T-helper 1 cell (primary cell): ENCODE results near the gene PSMD13.
A peak's percentile ranks its signal among the peaks of the same experiment; 100 is the strongest.
"Not testable (repeated sequence)": the region's sequence is repeated elsewhere in the genome, so short reads cannot be mapped to it uniquely, and the experiment has no call there.

Experiments used
- DNase-seq, 5 donors: peaks; one replicate each; pipeline ENCODE4 v3.0.0-alpha.2; 2012 to 2020
- total RNA-seq, 4 donors: gene quantifications; one replicate each; lab custom pipeline; 2026; lab: John Stamatoyannopoulos, UW

The PSMD13 gene
- 40.7 to 59.9 (median 52.3) reads per million in 4 donors for total RNA-seq

DNA sequence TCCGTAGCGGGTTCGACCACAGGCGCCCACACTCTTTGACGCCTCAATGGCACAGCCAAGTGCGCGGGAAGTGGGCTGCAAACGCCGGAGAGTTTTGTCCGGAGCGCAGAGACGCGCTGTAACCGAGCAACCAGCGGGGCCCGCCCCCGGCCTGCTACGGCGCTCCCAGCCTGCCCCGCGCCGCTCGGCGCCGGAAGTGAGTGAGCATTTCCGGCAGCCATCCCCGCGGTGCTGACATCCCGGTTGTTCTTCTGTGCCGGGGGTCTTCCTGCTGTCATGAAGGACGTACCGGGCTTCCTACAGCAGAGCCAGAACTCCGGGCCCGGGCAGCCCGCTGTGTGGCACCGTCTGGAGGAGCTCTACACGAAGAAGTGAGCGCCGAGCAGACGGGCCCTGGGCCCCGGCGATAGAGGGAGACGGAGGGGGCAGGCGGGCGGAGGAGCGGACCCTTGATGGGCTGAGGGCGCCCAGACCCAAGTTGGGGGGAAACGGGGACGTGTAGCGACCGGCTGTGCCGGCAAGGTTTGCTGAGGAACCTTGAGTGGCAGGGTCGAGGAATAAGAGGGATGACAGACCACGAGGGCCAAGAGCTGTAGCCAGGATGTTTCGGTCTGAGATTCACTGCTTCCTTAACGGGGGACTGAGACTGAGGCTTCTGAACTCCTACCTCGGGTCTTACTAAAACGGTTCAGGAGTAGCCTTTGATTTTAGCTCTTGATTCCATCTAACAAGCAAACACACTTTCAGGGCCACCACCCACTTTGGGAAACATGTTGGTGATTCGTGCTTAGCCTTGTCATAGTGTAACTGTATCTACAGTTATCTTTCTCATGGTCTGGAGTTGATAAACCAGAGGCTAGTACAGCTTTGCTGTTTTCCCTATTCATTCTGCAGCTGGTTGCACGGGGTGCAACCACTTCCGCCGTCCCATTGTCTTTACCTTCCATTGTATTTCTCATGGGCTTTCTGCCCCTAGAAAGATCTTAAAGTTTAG, at the start of gene PSMD13:
Gene PSMD13, plus strand, starts transcription at position 203 of the 994 bp plus-strand sequence. Its CDS starts 74 bp downstream, at position 277.
- DNase-seq, result peak; percentile 71 to 89 (median 82)

DNA sequence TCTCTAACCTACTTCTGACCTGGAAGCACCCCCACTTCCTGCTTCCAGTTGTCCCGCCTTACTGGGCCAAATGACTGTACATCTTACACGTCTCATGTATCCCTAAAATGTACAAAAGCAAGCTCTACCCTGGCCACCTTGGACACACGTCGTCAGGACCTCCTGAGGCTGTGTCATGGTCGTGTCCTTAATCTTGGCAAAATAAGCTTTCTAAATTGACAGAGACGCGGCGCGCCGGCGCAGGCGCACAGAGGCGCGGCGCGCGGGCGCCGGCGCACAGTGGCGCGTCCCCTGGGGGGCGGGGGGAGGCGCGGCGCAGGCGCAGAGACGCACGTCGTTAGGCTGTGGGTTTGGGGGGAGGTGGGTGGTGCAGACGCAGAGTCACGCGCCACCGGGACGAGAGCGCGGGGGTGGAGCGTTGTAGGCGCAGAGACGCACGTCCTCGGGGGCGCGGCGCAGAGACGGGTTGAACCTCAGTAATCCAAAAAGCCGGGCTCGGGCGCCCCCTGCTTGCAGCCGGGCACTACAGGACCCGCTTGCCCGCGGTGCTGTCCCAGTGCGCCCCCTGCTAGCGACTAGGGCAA, 47.5 kb upstream of the PSMD13 start:
- peak in 2 of 5 donors; percentile 12 to 21 for DNase-seq

DNA sequence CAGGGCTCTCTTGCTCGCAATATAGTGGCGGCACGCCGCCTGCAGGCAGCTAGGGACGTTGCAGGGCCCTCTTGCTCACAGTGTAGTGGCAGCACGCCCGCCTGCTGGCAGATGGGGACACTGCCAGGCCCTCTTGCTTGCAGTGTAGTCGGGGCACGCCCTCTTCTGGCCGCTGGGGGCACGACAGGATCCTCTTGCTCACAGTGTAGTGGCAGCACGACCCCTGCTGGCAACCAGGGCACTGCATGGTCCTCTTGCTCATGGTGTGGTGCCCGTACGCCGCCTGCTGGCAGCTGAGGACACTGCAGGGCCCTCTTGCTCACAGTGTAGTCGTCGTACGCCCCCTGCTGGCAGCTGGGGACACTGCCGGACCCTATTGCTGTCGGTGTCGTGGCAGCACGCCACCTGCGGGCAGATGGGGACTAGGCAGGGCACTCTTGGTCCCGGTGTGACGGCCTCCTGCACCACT, 46.9 kb upstream of the PSMD13 start:
- peak in 3 of 5 donors; percentile 25 to 49 (median 30) for DNase-seq

DNA sequence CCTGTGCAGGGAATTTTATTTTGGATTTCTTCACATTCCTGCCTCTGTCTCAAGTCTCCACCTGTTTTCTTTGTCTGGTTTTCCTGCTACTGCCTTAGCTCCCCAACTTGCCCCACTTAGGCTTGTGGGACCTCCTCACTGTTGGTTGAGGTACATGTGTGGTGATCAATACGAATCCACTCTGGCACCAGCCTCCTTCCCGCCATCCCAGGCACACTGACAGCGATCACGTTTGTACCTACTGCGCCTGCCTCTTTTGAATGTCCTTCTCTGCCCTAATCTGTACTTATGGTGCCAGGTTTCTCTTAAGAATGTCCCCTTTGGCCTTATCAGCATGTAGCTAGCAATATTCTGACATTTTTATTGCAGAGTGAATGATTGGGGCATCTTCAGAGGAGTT, 46.2 kb upstream of the PSMD13 start:
- not testable (repeated sequence) for DNase-seq

DNA sequence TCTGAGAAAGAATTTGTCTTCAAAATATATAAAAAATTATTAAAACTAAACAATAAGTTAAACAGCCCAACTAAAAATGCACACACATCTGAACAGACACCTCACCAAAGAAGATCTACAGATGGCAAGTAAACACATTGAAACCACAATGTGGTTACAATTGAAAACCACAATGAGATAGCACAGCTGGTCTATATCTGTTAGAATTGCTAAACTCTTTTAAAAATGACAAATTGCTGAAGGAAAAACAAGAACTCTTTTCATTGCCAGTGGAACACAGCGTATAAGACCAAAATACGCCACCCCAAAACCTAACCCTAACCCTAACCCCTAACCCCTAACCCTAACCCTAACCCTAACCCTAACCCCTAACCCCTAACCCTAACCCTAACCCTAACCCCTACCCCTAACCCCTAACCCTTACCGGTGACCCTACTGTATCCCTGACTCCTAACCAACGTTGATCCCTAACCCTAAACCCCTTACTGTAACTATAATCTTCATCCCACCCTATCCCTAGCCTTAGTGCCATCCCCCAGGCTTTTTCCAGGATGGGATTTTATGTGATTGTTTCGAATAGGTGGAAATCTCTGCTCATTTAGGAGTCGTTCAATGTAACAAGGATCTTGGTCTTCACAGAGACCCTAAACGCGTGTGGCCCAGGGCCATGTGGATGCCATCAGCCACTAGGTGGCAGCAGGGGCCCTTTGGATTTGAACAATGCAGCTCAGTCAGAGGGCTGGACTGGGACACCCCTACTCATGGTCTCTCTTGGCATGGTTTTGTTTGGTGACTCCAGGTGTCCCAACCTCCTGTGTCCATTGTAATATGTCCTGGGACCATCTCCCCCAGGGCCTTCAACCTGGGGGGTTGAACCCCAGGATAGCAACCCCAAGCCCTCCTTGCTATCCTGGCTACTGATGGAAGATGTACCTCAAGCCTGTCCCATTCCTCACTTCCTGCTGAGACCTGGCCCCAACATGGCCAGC, 45.0 kb upstream of the PSMD13 start:
- peak in 2 of 5 donors; percentile 25 to 57 for DNase-seq

DNA sequence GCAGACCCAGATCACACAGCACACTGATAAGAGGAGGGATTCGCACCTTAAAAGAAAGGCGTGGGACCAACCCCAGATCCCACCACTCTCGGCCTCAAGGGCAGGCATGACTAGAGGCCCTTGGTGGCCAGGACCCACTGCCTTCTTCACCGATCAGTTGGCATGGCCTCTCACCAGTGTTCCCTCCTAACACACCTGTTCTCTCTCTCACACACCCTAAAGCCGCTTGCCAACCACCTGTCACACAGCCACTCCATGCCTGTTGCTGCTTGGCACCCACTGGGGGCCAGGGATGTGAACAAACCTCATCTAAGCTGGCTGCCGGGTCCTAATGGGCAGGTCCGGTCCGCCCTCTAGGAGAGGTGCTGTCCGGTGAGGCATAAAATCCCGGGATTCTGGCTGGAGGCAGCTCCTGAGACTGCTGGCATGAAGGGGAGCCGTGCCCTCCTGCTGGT, 44.1 kb upstream of the PSMD13 start, which contains the start of gene SCGB1C1:
Gene SCGB1C1, plus strand, starts transcription at position 405 of the 455 bp plus-strand sequence. Its CDS starts 22 bp downstream, at position 427.
- DNase-seq, result not testable (repeated sequence)

DNA sequence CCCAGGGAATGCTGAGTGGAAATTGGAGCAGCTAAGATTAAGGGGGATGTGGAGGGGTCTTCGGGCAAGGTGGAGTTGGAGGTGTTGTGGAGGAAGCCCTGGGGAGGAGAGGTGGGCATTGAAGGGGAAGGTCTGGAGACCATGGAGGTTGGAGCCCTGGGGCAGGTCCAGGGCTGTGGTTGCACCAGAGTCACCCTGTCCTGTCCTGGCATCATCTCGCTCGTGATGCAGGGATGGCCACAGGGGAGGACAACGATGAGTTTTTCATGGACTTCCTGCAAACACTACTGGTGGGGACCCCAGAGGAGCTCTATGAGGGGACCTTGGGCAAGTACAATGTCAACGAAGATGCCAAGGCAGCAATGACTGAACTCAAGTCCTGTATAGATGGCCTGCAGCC, 43.3 kb upstream of the PSMD13 start:
- DNase-seq, result not testable (repeated sequence)

DNA sequence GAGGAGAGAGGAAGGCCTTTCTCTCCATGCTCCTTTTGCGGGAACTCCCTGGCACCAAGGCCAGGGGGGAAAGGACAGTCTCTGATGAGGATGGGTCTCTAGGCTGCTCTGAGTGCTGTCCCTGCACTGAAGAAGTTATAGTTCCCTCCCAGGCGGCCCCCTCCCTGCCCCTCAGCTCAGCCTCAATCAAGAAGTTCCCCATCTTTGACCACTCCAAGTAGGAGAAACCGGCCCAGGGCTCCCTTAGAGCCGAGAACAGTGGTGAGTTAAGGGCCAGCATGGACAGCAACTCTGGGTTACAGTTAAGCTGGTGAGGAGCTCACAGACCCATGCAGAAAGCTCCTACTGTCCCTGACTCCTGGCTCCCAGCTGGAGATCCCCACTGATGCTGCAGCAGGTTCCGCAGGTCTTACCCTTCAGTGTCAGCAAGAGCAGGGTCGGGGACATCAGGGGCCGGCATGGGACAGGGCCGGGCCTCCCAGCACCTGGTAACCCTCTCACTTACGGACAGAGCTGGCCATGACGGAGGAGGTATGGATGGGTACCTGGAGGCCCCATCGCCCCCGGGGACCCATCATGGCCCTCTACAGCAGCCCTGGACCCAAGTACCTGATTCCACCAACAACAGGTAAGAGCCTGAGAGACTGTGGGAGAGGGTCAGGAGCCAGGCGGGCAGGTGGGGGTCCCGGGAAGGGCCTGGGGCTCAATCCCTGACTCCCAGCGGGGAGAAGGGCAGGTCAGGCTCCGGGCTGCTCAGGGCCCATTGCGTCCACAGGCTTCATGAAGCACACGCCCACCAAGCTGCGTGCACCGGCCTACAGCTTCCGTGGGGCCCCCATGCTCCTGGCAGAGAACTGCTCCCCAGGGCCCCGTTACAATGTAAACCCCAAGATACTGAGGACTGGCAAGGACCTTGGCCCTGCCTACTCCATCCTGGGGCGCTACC, 39.7 kb upstream of the PSMD13 start:
- DNase-seq, result no peak

DNA sequence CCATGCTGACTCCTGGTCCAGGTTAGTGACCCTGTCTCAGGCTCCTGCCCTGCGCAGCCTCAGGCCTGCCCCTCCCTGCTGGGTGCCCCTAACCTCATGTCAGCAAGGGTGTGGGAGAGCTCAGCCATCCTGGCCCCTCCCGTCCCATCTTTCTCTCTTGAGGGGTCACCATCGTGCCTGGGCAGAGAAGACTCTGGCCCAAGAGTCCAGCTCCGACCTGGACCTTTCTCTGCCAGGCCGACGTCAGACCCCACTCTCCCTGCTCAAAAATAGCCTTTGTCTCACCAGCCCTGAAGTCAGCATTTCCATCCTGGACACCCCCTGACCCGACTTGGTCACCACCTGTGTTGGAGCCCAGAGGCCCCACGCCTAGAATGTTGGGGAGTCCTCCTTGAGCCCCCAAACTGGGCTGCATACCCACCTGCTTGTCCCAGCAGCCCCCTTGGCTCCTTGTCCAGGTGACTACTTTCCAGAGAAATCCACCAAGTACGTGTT, 39.0 kb upstream of the PSMD13 start:
- no peak for DNase-seq

DNA sequence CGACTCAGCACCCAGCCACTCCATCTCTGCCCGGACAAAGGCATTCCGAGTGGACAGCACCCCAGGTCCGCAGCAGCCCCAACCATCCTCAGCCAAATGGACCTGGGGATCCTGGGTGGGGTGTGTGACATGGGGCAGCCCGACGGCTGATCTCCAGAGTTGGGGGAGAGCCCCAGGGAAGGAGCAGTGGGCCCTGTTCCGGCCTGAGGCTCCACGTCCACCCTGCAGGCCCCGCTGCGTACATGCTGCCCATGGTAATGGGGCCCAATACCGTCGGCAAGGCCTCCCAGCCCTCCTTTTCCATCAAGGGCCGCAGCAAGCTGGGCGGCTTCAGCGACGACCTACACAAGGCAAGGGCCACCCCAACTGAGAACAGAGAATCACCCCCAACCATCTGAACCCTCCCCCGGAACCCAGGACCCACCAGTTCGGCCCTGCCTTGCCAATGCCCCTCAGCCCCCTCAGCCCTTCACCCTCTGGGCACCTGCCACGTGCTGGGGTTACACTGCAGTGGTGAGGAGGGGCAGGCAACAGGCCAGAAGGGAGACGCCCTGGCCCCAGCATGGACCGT, 38.5 kb upstream of the PSMD13 start:
- DNase-seq, result no peak

DNA sequence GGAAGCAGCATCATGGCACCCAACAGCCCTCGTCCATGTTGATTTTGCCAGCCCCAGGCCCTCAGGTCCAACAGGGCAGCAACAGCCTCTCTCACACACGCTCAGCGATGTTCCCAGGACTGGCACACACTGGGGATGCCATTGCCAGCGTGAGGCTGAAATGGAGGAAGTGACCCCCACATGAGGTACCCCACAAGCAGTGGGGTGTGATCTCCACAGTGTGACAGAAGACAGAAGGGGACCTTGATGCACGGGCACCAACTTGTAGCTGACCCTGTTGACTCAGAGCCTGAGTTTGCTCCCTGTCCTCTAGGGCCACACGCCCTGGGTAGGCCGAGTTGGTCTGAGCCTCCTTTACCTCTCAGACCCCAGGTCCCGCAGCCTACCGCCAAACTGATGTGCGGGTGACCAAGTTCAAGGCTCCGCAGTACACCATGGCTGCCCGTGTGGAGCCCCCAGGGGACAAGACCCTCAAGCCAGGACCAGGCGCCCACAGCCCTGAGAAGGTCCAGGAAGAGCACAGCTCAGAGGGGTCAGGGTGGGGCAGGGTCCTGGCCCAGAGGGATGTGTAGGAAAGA, 37.7 kb upstream of the PSMD13 start:
- no peak for DNase-seq

DNA sequence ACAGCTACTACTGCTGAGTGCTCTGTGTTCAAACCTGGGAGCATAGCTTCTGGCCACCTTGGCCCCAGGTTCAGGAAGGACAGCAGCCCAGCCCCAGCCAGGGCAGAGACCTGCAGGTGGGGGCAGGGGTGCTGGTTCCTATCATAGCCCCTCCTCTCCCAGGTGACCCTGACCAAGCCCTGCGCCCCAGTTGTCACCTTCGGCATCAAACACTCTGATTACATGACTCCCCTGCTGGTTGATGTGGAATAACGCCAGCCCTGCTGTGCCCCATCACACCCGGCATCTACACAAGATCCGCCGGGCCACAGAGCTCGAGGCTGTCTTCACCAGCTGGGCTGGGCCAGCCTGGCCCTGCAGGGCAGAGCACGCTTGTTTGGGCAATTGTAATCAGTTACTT, 37.0 kb upstream of the PSMD13 start:
- DNase-seq, result no peak

DNA sequence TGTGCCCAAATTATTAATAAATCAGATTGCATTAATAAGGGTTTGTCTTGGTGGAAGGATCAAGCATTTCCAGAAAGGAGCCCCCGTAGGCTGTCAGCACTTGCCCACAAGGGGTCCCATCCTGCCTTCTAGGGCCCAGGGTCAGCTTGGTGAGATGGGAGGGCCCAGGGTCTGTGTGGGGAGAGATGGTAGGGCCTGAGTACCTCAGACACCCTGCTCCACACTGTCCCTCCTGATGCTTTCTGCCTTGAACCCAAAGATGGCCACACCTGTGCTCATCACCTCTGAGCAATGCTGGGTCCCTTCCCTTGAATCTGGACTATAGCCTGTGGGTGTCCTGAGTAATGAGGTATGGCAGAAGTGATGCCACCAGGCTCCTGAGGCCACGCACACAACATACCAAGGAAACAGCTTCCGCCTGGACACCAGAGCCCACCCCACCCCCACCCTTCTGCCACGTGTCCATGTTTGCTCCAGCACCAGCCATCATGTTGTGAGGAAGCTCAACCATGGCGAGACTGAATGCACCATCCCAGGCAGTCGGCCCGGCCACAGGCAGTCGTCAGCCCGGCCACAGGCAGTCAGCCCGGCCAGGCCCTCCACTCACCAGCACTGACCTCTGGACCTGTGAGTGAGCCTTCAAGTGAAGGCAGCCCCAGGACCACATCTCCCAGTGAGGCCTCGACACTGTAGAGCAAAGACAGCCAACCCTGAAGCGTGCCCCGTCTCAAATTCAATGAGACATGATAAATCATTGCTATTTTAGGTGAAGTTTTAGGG, 36.4 kb upstream of the PSMD13 start:
- DNase-seq, result no peak

DNA sequence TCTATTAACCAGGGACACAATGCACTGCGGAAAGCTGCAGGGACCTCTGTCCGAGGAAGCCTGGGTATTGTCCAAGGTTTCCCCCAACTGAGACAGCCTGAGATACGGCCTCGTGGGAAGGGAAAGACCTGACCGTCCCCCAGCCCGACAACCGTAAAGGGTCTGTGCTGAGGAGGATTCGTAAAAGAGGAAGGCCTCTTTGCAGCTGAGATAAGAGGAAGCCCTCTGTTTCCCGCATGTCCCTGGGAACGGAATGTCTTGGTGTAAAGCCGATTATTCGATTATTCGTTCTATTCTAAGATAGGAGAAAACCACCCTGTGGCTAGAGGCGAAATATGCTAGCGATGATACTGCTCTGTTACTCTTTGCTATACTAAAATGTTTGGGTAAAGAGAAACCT, 34.8 kb upstream of the PSMD13 start:
- no peak for DNase-seq

DNA sequence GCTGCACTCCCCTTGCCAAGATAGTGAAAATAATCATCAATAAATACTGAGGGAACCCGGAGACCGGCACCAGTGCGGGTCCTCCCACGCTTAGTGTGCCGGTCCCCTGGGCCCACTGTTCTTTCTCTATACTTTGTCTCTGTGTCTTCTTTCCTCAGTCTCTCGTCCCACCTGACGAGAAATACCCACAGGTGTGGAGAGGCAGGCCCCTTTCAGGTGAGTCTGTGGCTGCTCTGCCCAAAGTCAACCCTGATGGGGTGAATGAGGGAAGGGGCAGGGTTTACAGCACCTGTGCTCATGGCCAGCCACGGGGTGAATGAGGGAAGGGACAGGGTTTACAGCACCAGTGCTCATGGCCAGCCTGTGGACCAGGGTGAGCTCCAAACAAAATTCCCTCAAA, 34.3 kb upstream of the PSMD13 start:
- DNase-seq, result no peak

DNA sequence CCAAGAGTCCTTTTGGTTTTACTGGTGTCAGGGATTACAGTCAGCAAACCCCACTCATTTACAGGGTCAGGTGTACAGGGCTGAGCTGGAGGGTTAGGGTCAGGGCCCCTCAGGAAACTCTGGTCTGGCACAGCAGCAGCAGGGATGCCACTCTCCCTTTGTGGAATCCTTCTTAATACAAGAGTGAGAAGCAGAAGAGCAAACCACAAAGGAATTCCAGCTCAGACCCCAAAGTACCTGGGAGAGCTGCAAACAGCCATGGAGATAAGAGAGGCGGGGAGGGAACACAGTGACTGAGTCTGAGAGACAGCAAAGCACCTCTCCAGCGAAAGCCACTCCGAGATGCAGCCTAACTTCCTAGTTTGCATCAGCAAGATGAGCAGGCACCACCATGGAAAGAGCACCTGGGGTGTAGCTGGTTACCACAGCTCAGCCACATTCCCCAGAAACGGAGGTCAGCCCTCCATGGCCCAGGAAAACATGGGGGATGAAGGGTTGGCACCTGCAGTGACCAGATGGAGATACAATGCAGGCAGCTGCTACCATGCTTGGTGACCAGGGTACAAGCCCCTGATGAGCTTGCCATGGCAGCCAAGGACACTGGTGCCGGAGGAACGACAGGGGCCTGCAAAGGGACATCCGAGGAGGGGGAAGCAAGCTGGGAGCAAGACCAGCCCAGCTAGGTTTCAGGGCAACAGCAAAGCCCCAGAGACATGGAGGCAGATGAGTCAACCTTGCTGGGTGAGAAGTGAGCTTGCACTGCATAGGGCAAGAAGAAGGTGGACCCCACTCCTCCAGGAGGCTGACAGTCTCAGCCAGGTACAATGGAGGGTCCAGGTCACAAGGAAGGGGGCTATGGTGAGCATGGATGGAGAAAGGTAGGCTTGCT, 33.5 kb upstream of the PSMD13 start:
- no peak for DNase-seq

DNA sequence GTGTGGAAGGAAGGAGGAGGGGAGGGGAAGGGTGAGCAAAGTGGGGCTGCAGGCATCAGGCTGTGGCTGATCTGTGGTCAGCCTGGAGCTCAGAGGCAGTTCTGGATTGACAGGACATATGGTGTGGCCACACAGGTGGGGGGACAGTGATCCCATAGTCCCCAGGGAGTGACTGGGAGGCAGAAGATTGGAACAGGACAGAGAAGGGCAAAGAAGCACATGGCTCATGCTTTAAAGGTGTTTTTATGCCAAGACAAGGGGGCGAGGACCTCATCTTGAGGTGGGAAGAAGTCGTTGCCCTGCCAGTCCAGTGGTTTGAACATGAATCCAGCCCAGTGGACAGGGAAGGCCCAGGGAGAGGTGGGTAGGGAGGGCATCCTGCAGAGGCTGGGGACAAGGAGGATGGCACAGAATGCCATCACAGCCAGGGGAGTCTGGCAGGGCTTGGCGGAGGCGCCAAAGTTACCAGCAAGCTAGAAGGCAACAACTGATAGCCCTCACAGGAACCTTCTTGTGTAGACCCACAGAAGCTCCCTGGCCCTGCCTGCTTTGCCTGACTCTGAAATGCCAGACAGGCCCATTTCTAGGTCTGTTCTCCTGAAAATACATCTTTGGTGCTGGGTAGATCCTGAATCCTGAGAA, 32.7 kb upstream of the PSMD13 start:
- no peak for DNase-seq
